OCI-LY1 (cell line): Measurements from ENCODE around the gene SRP14.

Source experiments
- CTCF ChIP-seq: fragments of 200-600 bp; sonication (generic), shearing (Covaris generic); IDR thresholded peaks from 2 replicates; pipeline ENCODE4 v1.5.1; 2017; ENCODE audit warnings: mild to moderate bottlenecking, antibody characterized with exemption, low read length, moderate library complexity, mixed read lengths
- EZH2 ChIP-seq: fragments of 200-600 bp; sonication (generic), shearing (Covaris generic); IDR thresholded peaks from 2 replicates; pipeline ENCODE4 v1.8.0; 2017; ENCODE audit warnings: borderline replicate concordance, mixed run types, mild to moderate bottlenecking, antibody characterized with exemption, low read length, moderate library complexity, mixed read lengths

DNA sequence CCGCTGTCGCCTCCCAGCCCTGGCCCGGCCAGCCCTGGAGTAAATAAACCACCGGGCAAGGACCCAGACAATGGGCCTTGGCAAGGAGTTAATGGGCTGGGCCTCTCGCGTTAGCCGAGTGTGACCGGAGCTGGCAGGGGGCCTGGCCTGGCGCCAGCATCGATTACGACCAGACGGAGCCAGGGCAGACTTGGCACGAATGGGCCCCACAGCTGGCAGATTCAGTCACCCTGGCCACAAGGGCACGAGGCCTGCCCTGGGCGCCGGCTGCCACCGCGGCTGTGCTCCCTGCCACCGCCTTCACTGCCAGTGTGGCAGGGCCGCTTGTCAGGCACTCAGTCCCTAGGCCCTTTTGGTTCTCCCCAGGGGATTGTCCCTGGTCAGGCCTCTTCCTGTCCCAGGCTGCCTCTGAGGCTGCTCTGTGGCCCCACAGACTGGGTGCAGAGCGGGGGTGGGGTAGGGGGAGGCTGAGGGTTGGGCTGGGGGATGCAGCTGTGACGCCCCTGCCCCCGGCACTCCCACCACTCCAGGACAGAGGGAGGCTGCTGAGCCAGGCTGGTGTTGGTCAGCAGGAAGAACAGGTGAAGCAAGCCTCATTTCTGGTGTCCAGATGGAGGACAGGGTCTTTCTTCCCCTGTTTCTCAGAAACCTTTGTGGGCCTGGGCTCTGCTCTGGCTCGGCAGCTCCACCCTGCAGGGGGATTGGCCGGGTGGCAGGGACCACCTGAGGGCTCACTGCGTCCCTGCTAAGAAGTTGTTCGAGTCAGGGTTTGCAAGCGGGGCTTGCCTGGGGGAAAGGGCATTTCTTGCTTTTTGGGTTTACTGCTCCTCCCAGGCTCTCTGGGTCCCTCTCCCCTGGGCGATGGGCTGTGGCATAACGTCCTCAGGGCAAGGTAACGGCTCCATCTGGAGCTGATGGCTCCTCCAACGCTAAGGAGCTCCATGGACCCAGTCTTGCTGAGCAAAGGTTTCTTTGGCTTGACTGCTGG, 30.5 kb upstream of the SRP14 start:
- TF ChIP-seq CTCF = no peak
- no peak for TF ChIP-seq EZH2
